ENCODE results near the gene GALT. TPM values are rescaled to one million over a fixed set of nuclear protein-coding genes. Genes with fewer than 3 reads are reported as not detected.
A peak's percentile ranks its signal among the peaks of the same experiment; 100 is the strongest.

Gene GALT
- total RNA-seq, 2 donors from 2014 or later = 61.6 to 67.2 TPM

DNA sequence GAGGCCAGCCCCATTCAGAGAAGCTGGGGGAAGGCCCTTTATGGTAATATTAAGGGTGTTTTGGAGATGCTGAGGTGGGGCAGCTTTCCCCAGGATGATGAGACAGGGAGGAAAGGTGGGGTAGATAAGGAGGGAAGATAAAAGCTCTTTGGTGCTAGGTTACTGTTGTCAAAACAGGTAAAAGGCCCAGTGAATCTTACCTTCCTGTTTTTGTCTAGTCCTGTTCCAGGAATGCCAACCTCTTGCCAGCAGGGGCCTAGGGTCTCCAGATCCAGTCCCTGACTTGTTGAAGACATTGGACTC lies 16.8 kb downstream of the GALT start:
- Mint-ChIP-seq H3K4me3 (no peak overlapping the region), H3K36me3 (ENCODE audit: insufficient read depth in 2 of 2) (no peaks in the 10 kb centered on the region), H3K4me1 (ENCODE audit: low read depth) (peaks cover 46% of the 10 kb centered on the region), H3K27me3 (ENCODE audit: low read depth) (no peaks in the 10 kb centered on the region), H3K9me3 (no peaks in the 10 kb centered on the region), H3K27ac (no peak overlapping the region)
- DNase-seq = no peak
- ATAC-seq (replicated peaks in 1 of 2) = no peak

DNA sequence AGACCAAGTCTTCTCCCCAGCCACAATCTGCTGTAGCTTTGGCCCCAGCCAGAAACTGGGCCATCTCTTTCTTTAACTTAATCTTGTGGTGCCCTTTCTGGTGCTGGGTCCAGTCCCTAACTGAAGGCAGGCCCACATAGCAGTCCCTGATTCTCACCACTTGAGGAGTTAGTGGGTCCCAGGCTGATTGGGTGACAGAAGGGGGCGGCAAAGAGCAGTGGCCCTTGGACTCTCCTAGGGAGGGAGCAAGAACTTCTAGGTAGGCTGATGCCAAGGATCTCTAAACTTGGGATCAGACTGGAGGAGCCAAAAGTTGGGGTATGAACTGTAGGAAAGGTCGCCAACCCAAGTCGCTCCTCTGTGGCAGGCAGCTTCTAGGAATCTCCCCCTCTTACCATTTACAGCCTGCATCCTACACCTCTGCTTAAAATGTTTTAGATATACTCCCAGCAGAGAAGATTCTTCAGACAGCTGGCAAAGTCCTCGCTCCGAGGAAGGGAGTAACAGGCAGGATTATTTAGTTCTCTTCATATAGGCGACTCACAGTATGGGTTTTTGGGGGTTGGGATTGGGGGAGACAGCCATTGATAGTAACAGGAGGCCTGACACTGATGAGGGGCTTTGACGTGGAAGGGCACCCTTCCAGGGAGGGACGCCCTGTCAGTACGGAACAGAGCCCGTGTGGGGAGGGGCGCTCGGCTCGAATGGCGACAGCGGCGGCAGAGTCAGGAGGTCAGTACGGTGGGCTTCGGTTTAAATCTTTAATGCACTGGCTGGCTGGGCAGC lies 18.0 kb downstream of the GALT start:
- peak overlapping the region; percentile 92 for H3K4me3 Mint-ChIP-seq
- H3K27ac Mint-ChIP-seq = peak overlapping the region; percentile 74
- H3K4me1 Mint-ChIP-seq (ENCODE audit: low read depth) = peaks cover 40% of the 10 kb centered on the region
- no peaks in the 10 kb centered on the region for H3K27me3 Mint-ChIP-seq (ENCODE audit: low read depth)
- peaks cover 5 to 6% of the 10 kb centered on the region in 2 donors for H3K36me3 Mint-ChIP-seq (ENCODE audit: insufficient read depth in 2 of 2)
- ATAC-seq (replicated peaks in 1 of 2) = peak; percentile 60 to 67
- H3K9me3 Mint-ChIP-seq = peaks cover 3 to 4% of the 10 kb centered on the region in 2 donors
- DNase-seq = peak; percentile 82 to 86

DNA sequence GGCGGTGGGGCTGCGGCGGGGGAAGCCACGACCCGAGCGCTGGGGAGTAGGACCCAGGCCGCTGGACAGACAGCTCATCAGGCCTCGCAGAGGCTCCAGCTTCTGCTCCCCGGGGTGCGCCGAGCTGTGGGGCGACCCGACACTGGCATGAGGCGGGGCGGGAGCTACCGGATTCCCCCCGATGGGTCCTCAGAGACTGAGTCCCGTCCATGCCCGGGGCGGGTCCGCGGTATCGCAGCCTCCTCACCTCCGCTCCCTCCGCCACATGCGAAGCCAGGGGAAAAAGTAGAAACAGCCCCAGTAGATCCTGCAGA lies 18.5 kb downstream of the GALT start:
- H3K4me3 Mint-ChIP-seq = peak overlapping the region; percentile 92
- peaks cover 3 to 6% of the 10 kb centered on the region in 2 donors for H3K9me3 Mint-ChIP-seq
- H3K27ac Mint-ChIP-seq = peak overlapping the region; percentile 74
- no peaks in the 10 kb centered on the region for H3K27me3 Mint-ChIP-seq (ENCODE audit: low read depth)
- peak; percentile 26 to 31 for ATAC-seq (replicated peaks in 1 of 2)
- H3K36me3 Mint-ChIP-seq (ENCODE audit: insufficient read depth in 2 of 2) = peaks cover 5 to 6% of the 10 kb centered on the region in 2 donors
- no peak for DNase-seq
- peaks cover 37% of the 10 kb centered on the region for H3K4me1 Mint-ChIP-seq (ENCODE audit: low read depth)

DNA sequence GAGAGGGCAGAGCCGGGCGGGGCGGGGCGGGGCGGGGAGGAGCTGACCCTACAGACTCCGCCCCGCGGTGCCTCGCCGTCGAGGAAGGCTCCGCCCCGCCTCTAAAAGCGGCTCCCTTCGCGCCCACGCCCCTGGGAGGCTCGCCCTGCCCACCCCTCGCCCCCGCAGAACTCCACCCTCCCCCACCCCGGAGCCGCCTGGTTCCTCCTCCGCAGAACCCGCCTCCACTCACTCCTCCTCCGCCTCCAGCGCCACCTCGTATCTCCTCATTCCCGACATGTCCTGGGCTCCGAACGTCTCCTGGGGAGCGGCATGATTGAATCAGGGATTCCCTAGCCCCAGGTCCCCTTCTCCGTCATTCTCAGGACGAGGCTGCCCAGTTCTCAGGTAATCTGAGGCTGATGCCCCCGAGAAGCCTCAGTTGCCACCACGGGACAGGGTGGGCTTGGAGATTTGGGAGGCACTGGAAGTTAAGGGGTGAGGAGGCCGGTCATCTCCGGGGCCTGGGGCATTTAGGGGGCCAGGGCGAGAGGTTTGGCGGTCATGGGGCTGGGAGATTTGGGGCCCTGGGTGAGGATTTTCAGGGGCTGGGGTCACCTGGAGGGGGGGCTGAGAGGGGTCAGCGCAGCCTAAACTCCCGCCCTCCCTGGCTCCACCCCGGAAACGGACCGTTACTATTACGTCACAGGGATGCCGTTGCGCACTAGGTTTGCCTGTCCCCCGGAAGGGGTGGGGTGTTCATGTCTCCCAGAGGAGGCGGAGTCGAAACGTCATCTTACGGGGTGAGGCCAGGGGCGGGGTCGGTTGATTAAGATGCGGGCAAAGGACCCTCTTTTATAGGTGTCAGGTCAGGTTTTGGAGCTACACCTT lies 19.1 kb downstream of the GALT start:
- Mint-ChIP-seq H3K27me3 (ENCODE audit: low read depth) (no peaks in the 10 kb centered on the region), H3K9me3 (peaks cover 3 to 8% of the 10 kb centered on the region in 2 donors), H3K4me3 (peak overlapping the region; percentile 92), H3K4me1 (ENCODE audit: low read depth) (peaks cover 37% of the 10 kb centered on the region), H3K36me3 (ENCODE audit: insufficient read depth in 2 of 2) (peaks cover 5 to 6% of the 10 kb centered on the region in 2 donors), H3K27ac (peak overlapping the region; percentile 66)
- DNase-seq (peak; percentile 85 to 92), ATAC-seq (replicated peaks in 1 of 2) (peak; percentile 83 to 84)

DNA sequence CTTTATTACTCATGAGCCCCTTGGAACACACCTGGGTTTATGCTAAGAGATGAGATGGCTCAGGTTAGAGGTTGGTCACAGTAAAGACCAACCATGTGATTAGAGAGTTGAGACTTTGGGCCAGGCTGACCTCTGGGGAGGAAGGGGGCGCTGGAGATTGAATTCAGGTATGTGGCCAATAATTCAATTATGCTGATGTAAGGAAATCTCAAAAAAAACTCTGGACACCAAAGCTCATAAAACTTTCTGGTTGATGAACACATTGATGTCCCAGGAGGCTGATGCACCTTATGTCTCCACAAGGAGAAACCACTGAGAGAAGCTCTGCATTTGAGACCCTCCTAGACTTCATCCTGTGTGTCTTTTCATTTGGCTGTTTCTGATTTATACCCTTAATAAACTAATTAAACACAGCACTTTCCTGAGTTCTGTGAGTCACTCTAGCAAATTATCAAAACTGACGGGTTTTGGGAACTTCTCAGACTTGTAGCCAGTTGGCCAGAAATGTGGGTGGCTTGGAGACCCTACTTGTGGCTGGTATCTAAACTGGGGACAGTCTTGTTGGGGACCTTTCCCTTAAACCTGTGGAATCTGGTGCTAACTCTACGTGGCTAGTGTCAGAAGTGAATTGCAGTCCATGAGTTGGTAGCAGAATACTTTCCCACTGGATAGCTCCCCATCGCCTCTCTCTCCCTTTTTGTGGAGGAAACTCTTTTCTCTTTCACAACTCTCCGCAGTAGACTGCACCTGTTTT lies 23.5 kb downstream of the GALT start:
- peaks cover 3 to 8% of the 10 kb centered on the region in 2 donors for H3K9me3 Mint-ChIP-seq
- no peak overlapping the region for H3K27ac Mint-ChIP-seq
- H3K27me3 Mint-ChIP-seq (ENCODE audit: low read depth) = no peaks in the 10 kb centered on the region
- no peak overlapping the region for H3K4me3 Mint-ChIP-seq
- no peak for ATAC-seq (replicated peaks in 1 of 2)
- peaks cover 14% of the 10 kb centered on the region for H3K4me1 Mint-ChIP-seq (ENCODE audit: low read depth)
- DNase-seq = no peak
- peaks cover 5 to 6% of the 10 kb centered on the region in 2 donors for H3K36me3 Mint-ChIP-seq (ENCODE audit: insufficient read depth in 2 of 2)

DNA sequence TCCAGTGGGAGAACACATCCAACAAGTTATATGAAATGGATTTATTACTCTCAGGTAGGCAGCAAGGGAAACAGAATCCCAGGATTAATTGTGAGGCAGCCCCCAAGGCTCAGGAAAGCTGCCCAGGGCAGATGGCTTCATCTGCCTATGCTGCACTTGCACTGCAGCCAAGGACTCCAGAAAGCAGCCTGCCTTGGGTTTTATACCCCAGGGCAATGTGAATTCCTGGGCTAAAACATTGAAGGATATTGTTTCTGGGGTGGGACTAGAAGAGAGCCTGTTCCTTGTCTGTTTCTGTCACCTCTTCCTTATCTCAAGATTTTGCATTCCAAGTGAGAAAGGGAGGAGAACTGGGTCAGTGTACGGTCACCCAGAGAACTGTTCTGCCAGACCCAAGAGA lies 24.8 kb downstream of the GALT start:
- Mint-ChIP-seq H3K27me3 (ENCODE audit: low read depth) (no peaks in the 10 kb centered on the region), H3K27ac (no peak overlapping the region), H3K9me3 (peaks cover 3 to 8% of the 10 kb centered on the region in 2 donors), H3K4me1 (ENCODE audit: low read depth) (peaks cover 17% of the 10 kb centered on the region), H3K4me3 (no peak overlapping the region), H3K36me3 (ENCODE audit: insufficient read depth in 2 of 2) (peaks cover 5 to 6% of the 10 kb centered on the region in 2 donors)
- ATAC-seq (replicated peaks in 1 of 2) (no peak), DNase-seq (no peak)

DNA sequence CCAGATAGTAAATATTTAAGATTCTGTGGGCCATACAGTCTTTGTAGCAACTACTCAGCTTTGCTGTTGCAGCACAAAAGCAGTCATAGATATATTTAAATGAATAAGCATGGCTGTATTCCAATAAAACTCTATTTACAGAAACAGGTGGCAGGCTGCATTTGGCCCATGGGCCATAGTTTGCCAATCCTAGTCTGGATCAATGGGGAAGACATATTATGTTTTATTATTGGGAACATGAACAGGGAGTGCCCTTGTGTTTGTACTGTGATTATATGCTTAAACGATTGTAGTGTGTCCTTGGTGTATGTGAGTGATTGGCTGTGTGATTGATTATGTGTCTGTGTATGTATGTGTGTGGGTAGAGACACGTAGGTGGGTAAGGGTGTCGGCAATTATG lies 28.0 kb downstream of the GALT start:
- H3K4me1 Mint-ChIP-seq (ENCODE audit: low read depth) = peaks cover 9% of the 10 kb centered on the region
- no peak overlapping the region for H3K4me3 Mint-ChIP-seq
- H3K27ac Mint-ChIP-seq = no peak overlapping the region
- no peak for DNase-seq
- peaks cover 0 to 5% of the 10 kb centered on the region in 2 donors for H3K9me3 Mint-ChIP-seq
- no peak for ATAC-seq (replicated peaks in 1 of 2)
- H3K36me3 Mint-ChIP-seq (ENCODE audit: insufficient read depth in 2 of 2) = peaks cover 0 to under 1% of the 10 kb centered on the region in 2 donors
- no peaks in the 10 kb centered on the region for H3K27me3 Mint-ChIP-seq (ENCODE audit: low read depth)

DNA sequence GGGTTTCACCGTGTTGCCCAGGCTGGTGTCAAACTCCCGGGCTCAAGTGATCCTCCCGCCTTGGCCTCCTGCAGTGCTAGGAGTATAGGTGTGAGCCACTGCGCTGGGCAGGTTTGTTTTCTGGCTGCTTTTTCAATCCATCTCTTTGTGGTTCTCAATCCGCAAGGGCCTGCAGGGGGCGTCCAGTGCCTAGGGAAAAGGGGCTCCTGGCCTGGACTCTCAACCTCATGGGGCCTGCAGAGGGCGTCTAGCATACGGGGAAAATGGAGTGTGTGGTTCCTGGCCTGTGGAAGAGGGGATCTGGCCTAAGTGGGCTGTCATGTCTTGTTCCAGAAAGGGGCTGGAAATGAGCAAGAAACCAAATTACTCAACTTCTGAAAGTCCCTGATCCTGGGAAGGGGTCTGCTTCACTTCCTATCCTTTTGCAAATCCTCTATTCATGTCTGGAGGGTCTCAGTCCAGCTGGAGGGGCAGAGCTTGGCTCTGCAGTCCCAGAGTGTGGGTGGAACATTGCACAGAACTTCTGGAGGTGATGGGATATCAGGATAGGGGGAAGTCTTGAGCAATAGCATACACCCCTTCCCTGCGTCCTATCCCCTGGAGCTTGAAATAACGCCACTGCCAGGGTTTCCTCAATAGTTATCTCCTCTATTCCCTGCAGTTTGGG lies 28.7 kb downstream of the GALT start:
- H3K4me1 Mint-ChIP-seq (ENCODE audit: low read depth) = peaks cover 9% of the 10 kb centered on the region
- ATAC-seq (replicated peaks in 1 of 2) (peak; percentile 67 to 78), DNase-seq (peak; percentile 66 to 73)
- no peaks in the 10 kb centered on the region for H3K36me3 Mint-ChIP-seq (ENCODE audit: insufficient read depth in 2 of 2)
- H3K4me3 Mint-ChIP-seq = no peak overlapping the region
- H3K9me3 Mint-ChIP-seq = peaks cover 0 to 2% of the 10 kb centered on the region in 2 donors
- no peaks in the 10 kb centered on the region for H3K27me3 Mint-ChIP-seq (ENCODE audit: low read depth)
- H3K27ac Mint-ChIP-seq = no peak overlapping the region

DNA sequence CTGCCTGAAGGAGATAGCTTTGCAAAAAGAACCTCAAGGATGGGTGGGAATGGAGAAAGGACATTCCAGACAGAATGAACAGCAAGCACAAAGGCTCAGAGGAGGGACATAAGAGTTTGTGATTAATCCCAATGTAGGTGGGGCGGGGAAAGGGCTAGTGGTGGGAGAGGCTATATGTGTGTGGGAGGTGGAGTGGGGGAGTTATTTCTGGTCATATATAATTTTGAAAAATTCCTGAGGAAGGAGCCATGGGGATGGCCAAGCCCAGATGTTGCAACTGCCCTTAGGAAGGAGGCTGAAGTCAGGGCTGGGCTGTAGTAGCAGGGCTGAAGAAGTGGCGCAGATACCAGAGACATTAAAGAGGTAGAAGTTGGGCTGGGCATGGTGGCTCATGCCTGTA lies 29.4 kb downstream of the GALT start:
- Mint-ChIP-seq H3K27me3 (ENCODE audit: low read depth) (no peaks in the 10 kb centered on the region), H3K27ac (no peak overlapping the region), H3K9me3 (no peaks in the 10 kb centered on the region), H3K4me1 (ENCODE audit: low read depth) (peaks cover 9% of the 10 kb centered on the region), H3K36me3 (ENCODE audit: insufficient read depth in 2 of 2) (no peaks in the 10 kb centered on the region), H3K4me3 (no peak overlapping the region)
- ATAC-seq (replicated peaks in 1 of 2) = no peak
- DNase-seq = no peak

DNA sequence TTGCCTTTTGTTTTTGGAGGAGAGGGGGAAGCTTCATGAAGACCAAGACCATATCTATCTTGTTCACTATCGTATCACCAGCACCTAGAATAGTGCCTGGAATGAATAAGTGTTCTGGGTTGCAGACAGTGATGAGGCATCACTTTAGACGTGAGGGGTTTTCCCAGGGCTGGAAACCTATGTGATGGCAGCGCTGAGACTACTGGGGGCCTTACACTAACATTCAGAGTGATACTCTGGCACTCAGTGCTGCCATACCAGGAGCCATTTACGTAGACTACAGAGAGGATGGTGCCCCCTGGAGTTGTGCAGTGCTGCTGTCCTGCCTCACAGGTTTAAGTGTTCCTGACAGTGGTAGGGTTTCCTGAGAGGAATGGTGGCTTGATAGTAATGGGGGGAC lies 37.7 kb downstream of the GALT start:
- H3K9me3 Mint-ChIP-seq = no peaks in the 10 kb centered on the region
- ATAC-seq (replicated peaks in 1 of 2) (peak; percentile 98 to 99), DNase-seq (peak; percentile 52 to 56)
- peaks cover 11% of the 10 kb centered on the region for H3K4me1 Mint-ChIP-seq (ENCODE audit: low read depth)
- no peak overlapping the region for H3K27ac Mint-ChIP-seq
- no peaks in the 10 kb centered on the region for H3K27me3 Mint-ChIP-seq (ENCODE audit: low read depth)
- no peaks in the 10 kb centered on the region for H3K36me3 Mint-ChIP-seq (ENCODE audit: insufficient read depth in 2 of 2)
- no peak overlapping the region for H3K4me3 Mint-ChIP-seq

DNA sequence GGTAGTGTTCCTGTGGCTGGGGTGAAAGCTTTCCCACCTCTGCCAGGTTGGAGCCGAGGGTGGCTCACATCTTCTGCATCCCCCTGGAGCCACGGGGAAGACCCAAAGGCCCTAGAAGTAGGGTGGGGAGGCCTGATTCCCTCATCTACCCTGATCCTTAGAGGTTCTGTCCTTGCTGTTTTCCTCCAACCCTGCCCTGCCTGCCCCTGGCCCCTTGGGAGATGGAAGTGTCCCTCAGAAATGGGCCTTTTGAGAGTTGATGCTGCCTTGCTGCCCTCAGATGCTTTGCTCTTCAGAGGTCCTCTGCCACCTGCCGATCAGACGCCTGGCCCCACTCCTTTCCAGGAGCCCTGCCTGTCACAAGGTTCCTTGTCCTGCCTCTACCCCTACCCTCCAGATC lies 38.3 kb downstream of the GALT start:
- no peak overlapping the region for H3K27ac Mint-ChIP-seq
- no peaks in the 10 kb centered on the region for H3K27me3 Mint-ChIP-seq (ENCODE audit: low read depth)
- DNase-seq (no peak), ATAC-seq (replicated peaks in 1 of 2) (no peak)
- H3K36me3 Mint-ChIP-seq (ENCODE audit: insufficient read depth in 2 of 2) = no peaks in the 10 kb centered on the region
- peaks cover 11% of the 10 kb centered on the region for H3K4me1 Mint-ChIP-seq (ENCODE audit: low read depth)
- no peak overlapping the region for H3K4me3 Mint-ChIP-seq
- no peaks in the 10 kb centered on the region for H3K9me3 Mint-ChIP-seq

DNA sequence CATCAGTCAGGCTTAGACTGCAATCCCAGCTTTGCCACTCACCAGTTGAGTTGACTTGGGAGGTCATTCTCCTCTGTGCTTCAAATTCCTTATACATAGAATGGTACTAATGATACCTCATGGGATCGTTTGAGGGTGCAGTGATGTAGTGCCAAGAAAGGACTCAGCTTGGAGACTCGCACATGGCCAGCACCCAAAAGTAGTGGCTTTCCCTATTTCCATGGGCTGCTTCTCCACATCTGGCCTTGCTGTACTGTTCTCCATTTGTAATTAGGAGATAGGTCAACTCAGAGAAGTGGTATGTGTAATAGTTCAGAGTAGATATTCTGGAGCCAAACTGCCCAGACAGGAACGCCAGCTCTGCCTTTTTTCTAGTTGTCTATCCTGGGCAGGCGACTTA lies 39.1 kb downstream of the GALT start:
- Mint-ChIP-seq H3K27ac (no peak overlapping the region), H3K36me3 (ENCODE audit: insufficient read depth in 2 of 2) (no peaks in the 10 kb centered on the region), H3K4me3 (no peak overlapping the region), H3K27me3 (ENCODE audit: low read depth) (no peaks in the 10 kb centered on the region), H3K4me1 (ENCODE audit: low read depth) (peaks cover 11% of the 10 kb centered on the region), H3K9me3 (no peaks in the 10 kb centered on the region)
- no peak for DNase-seq
- ATAC-seq (replicated peaks in 1 of 2) = no peak
